AG09319 (cell line): ENCODE data around the gene MGME1.
"Not testable (repeated sequence)": the region's sequence is repeated elsewhere in the genome, so short reads cannot be mapped to it uniquely, and the experiment has no call there.

ENCODE experiments used
- DNase-seq: peaks from one replicate; pipeline ENCODE4 v3.0.0-alpha.2; 2010; ENCODE audit warnings: low read depth; ENCODE audit errors: extremely low read depth
- CTCF ChIP-seq: IDR thresholded peaks from 2 replicates; pipeline ENCODE4 v1.5.1; 2011; ENCODE audit warnings: low read depth, mild to moderate bottlenecking, inconsistent platforms, low read length, moderate library complexity

Gene MGME1

GRCh38 chr20:17959257-17959627, 9.6 kb upstream of the MGME1 start:
- no peak for DNase-seq
- TF ChIP-seq CTCF: no peak

GRCh38 chr20:17960400-17960885, 8.4 kb upstream of the MGME1 start:
- DNase-seq: not testable (repeated sequence)

GRCh38 chr20:17960927-17961586, 7.8 kb upstream of the MGME1 start:
- no peak for TF ChIP-seq CTCF
- no peak for DNase-seq

- no peak for DNase-seq
- TF ChIP-seq CTCF: no peak
Observed at GRCh38 chr20:17961587-17961940, 7.3 kb upstream of the MGME1 start.

- TF ChIP-seq CTCF: no peak
- no peak for DNase-seq
Observed at GRCh38 chr20:17963114-17963897, 5.5 kb upstream of the MGME1 start.

GRCh38 chr20:17964073-17964472, 4.7 kb upstream of the MGME1 start:
- no peak for DNase-seq
- TF ChIP-seq CTCF: no peak

- DNase-seq: no peak
- no peak for TF ChIP-seq CTCF
Observed at GRCh38 chr20:17964632-17965031, 4.2 kb upstream of the MGME1 start.
